ENCODE measurements around the gene PGA3.
"Not testable (repeated sequence)": the region's sequence is repeated elsewhere in the genome, so short reads cannot be mapped to it uniquely, and the experiment has no call there.

Gene PGA3

GRCh38 chr11:61211327-61211952, 8.1 kb downstream of the PGA3 start:
- not testable (repeated sequence) for H3K4me1 ChIP-seq (ENCODE audit: control insufficient read depth in 1 of 2, insufficient read depth in 2 of 2, low read length in 2 of 2); H3K27me3 ChIP-seq (ENCODE audit: low read depth, low read length); H3K36me3 ChIP-seq (ENCODE audit: control insufficient read depth in 1 of 2, insufficient read depth in 2 of 2, low read length in 2 of 2); H3K4me3 ChIP-seq (ENCODE audit: low read depth in 1 of 2, low read length in 2 of 2); H3K27ac ChIP-seq (ENCODE audit: low read length); H3K9me3 ChIP-seq (ENCODE audit: control insufficient read depth in 1 of 2, low read length in 2 of 2)

- H3K27me3 ChIP-seq (ENCODE audit: low read depth, low read length); H3K9me3 ChIP-seq (ENCODE audit: control insufficient read depth in 1 of 2, low read length in 2 of 2); H3K36me3 ChIP-seq (ENCODE audit: control insufficient read depth in 1 of 2, insufficient read depth in 2 of 2, low read length in 2 of 2); H3K27ac ChIP-seq (ENCODE audit: low read length); H3K4me3 ChIP-seq (ENCODE audit: low read depth in 1 of 2, low read length in 2 of 2); H3K4me1 ChIP-seq (ENCODE audit: control insufficient read depth in 1 of 2, insufficient read depth in 2 of 2, low read length in 2 of 2): not testable (repeated sequence)
Observed at GRCh38 chr11:61212202-61212601, 8.9 kb downstream of the PGA3 start.

- H3K4me3 ChIP-seq (ENCODE audit: low read depth in 1 of 2, low read length in 2 of 2); H3K36me3 ChIP-seq (ENCODE audit: control insufficient read depth in 1 of 2, insufficient read depth in 2 of 2, low read length in 2 of 2); H3K4me1 ChIP-seq (ENCODE audit: control insufficient read depth in 1 of 2, insufficient read depth in 2 of 2, low read length in 2 of 2); H3K27me3 ChIP-seq (ENCODE audit: low read depth, low read length); H3K9me3 ChIP-seq (ENCODE audit: control insufficient read depth in 1 of 2, low read length in 2 of 2); H3K27ac ChIP-seq (ENCODE audit: low read length): not testable (repeated sequence)
Observed at GRCh38 chr11:61213711-61214324, 10.5 kb downstream of the PGA3 start.

GRCh38 chr11:61218306-61218705, 15.0 kb downstream of the PGA3 start:
- not testable (repeated sequence) for H3K4me3 ChIP-seq (ENCODE audit: low read depth in 1 of 2, low read length in 2 of 2); H3K27me3 ChIP-seq (ENCODE audit: low read depth, low read length); H3K9me3 ChIP-seq (ENCODE audit: control insufficient read depth in 1 of 2, low read length in 2 of 2); H3K4me1 ChIP-seq (ENCODE audit: control insufficient read depth in 1 of 2, insufficient read depth in 2 of 2, low read length in 2 of 2); H3K36me3 ChIP-seq (ENCODE audit: control insufficient read depth in 1 of 2, insufficient read depth in 2 of 2, low read length in 2 of 2); H3K27ac ChIP-seq (ENCODE audit: low read length)

- not testable (repeated sequence) for H3K4me3 ChIP-seq (ENCODE audit: low read depth in 1 of 2, low read length in 2 of 2); H3K9me3 ChIP-seq (ENCODE audit: control insufficient read depth in 1 of 2, low read length in 2 of 2); H3K36me3 ChIP-seq (ENCODE audit: control insufficient read depth in 1 of 2, insufficient read depth in 2 of 2, low read length in 2 of 2); H3K27me3 ChIP-seq (ENCODE audit: low read depth, low read length); H3K27ac ChIP-seq (ENCODE audit: low read length); H3K4me1 ChIP-seq (ENCODE audit: control insufficient read depth in 1 of 2, insufficient read depth in 2 of 2, low read length in 2 of 2)
Observed at GRCh38 chr11:61219016-61219415, 15.7 kb downstream of the PGA3 start.

GRCh38 chr11:61222047-61222446, 18.7 kb downstream of the PGA3 start, which contains the start of gene PGA4:
TSS of gene PGA4 (plus strand) at chr11:61222347. CDS start at chr11:61222401, 54 bp downstream.
- H3K4me1 ChIP-seq (ENCODE audit: control insufficient read depth in 1 of 2, insufficient read depth in 2 of 2, low read length in 2 of 2); H3K36me3 ChIP-seq (ENCODE audit: control insufficient read depth in 1 of 2, insufficient read depth in 2 of 2, low read length in 2 of 2); H3K27ac ChIP-seq (ENCODE audit: low read length); H3K27me3 ChIP-seq (ENCODE audit: low read depth, low read length); H3K4me3 ChIP-seq (ENCODE audit: low read depth in 1 of 2, low read length in 2 of 2); H3K9me3 ChIP-seq (ENCODE audit: control insufficient read depth in 1 of 2, low read length in 2 of 2): not testable (repeated sequence)

GRCh38 chr11:61222692-61223091, 19.4 kb downstream of the PGA3 start:
- not testable (repeated sequence) for H3K27ac ChIP-seq (ENCODE audit: low read length); H3K4me1 ChIP-seq (ENCODE audit: control insufficient read depth in 1 of 2, insufficient read depth in 2 of 2, low read length in 2 of 2); H3K9me3 ChIP-seq (ENCODE audit: control insufficient read depth in 1 of 2, low read length in 2 of 2); H3K4me3 ChIP-seq (ENCODE audit: low read depth in 1 of 2, low read length in 2 of 2); H3K27me3 ChIP-seq (ENCODE audit: low read depth, low read length); H3K36me3 ChIP-seq (ENCODE audit: control insufficient read depth in 1 of 2, insufficient read depth in 2 of 2, low read length in 2 of 2)

GRCh38 chr11:61226457-61227137, 23.3 kb downstream of the PGA3 start:
- not testable (repeated sequence) for H3K9me3 ChIP-seq (ENCODE audit: control insufficient read depth in 1 of 2, low read length in 2 of 2); H3K27ac ChIP-seq (ENCODE audit: low read length); H3K4me3 ChIP-seq (ENCODE audit: low read depth in 1 of 2, low read length in 2 of 2); H3K36me3 ChIP-seq (ENCODE audit: control insufficient read depth in 1 of 2, insufficient read depth in 2 of 2, low read length in 2 of 2); H3K27me3 ChIP-seq (ENCODE audit: low read depth, low read length); H3K4me1 ChIP-seq (ENCODE audit: control insufficient read depth in 1 of 2, insufficient read depth in 2 of 2, low read length in 2 of 2)

- not testable (repeated sequence) for H3K27ac ChIP-seq (ENCODE audit: low read length); H3K36me3 ChIP-seq (ENCODE audit: control insufficient read depth in 1 of 2, insufficient read depth in 2 of 2, low read length in 2 of 2); H3K9me3 ChIP-seq (ENCODE audit: control insufficient read depth in 1 of 2, low read length in 2 of 2); H3K4me3 ChIP-seq (ENCODE audit: low read depth in 1 of 2, low read length in 2 of 2); H3K4me1 ChIP-seq (ENCODE audit: control insufficient read depth in 1 of 2, insufficient read depth in 2 of 2, low read length in 2 of 2); H3K27me3 ChIP-seq (ENCODE audit: low read depth, low read length)
Observed at GRCh38 chr11:61229458-61229857, 26.1 kb downstream of the PGA3 start.

- H3K4me1 ChIP-seq (ENCODE audit: control insufficient read depth in 1 of 2, insufficient read depth in 2 of 2, low read length in 2 of 2); H3K36me3 ChIP-seq (ENCODE audit: control insufficient read depth in 1 of 2, insufficient read depth in 2 of 2, low read length in 2 of 2); H3K4me3 ChIP-seq (ENCODE audit: low read depth in 1 of 2, low read length in 2 of 2); H3K27me3 ChIP-seq (ENCODE audit: low read depth, low read length); H3K27ac ChIP-seq (ENCODE audit: low read length); H3K9me3 ChIP-seq (ENCODE audit: control insufficient read depth in 1 of 2, low read length in 2 of 2): not testable (repeated sequence)
Observed at GRCh38 chr11:61231033-61231432, 27.7 kb downstream of the PGA3 start.

- not testable (repeated sequence) for H3K9me3 ChIP-seq (ENCODE audit: control insufficient read depth in 1 of 2, low read length in 2 of 2); H3K4me1 ChIP-seq (ENCODE audit: control insufficient read depth in 1 of 2, insufficient read depth in 2 of 2, low read length in 2 of 2); H3K36me3 ChIP-seq (ENCODE audit: control insufficient read depth in 1 of 2, insufficient read depth in 2 of 2, low read length in 2 of 2); H3K27me3 ChIP-seq (ENCODE audit: low read depth, low read length); H3K27ac ChIP-seq (ENCODE audit: low read length); H3K4me3 ChIP-seq (ENCODE audit: low read depth in 1 of 2, low read length in 2 of 2)
Observed at GRCh38 chr11:61231585-61231984, 28.3 kb downstream of the PGA3 start.
